GM21367 (cell line): Measurements from ENCODE around the gene AMELX.

Source experiments
- ATAC-seq: cut with Tn5 transposase; IDR thresholded peaks from one replicate; pipeline ENCODE4 v1.9.1; 2021; ENCODE audit not compliant: unreplicated experiment

AMELX gene

GRCh38 chrX:11293113-11293512 is at the start of gene AMELX:
Gene AMELX, plus strand, starts transcription at chrX:11293413. Its CDS starts 1,376 bp downstream, at chrX:11294789.
- no peak for ATAC-seq

- no peak for ATAC-seq
Measured at GRCh38 chrX:11244636-11245035, 48.6 kb upstream of the AMELX start.

- no peak for ATAC-seq
Measured at GRCh38 chrX:11254417-11255109, 38.6 kb upstream of the AMELX start.

- no peak for ATAC-seq
Measured at GRCh38 chrX:11257290-11257689, 35.9 kb upstream of the AMELX start.

- ATAC-seq = no peak
Measured at GRCh38 chrX:11257711-11258110, 35.5 kb upstream of the AMELX start.

- no peak for ATAC-seq
Measured at GRCh38 chrX:11259437-11259836, 33.8 kb upstream of the AMELX start.

DNA sequence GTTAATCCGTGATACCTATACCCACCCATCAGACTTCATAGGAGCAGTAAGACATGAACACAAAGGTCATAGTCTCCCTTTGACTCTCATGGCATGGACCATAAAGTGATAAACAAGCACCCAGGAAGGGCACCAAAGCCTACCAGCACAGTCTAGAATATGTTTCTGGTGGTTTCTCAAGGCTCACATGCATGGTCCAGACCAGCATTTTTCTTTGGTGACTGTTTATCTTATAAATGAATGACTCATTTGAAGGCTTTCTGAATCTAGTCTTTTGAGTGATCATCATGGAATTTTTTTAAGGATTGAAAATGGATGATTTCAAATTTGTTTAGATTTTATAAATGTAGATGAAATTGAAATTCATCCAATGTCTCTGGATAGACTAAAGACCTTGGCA is 32.0 kb upstream of the AMELX start:
- no peak for ATAC-seq

DNA sequence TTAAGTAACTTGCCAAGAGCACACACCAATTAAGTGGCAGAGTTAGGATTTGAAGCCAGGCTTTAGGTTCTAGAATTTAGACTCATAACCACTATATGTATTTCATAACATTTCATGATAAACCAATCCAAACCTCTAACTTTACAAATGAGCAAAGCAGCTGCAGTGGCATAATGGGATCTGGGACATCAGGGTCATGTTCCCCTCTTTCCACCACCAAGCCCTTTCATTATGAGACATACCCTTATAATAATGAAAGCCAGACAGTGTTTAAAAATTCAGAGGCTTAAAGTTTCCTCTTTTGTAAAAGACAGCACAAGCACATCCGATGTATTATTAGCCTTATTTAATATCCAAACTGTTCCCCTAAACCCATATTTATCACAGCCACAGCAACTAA is 28.3 kb upstream of the AMELX start:
- ATAC-seq = no peak

GRCh38 chrX:11265352-11265751 is 27.9 kb upstream of the AMELX start:
- no peak for ATAC-seq

DNA sequence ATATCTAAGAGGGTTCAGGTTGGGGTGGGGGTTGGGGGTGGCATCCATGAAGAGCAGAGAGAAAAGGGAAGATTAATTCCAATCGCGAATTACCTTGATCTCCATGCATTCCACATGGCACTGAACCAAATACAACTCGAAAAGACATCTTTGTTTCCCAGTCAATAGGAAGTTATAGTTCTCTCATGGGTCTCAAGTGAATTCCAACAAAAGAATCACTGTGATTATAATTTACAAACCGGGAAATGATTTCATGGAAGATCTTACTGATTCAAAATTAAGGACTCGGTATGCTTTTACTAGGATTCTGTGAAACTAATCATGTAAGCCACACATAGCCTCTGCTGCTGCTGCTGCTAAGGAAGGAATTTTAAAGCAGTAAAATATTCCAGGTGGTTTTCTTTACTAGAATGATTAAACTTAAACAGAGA is 26.6 kb upstream of the AMELX start:
- ATAC-seq = no peak

- ATAC-seq = no peak
Measured at GRCh38 chrX:11267425-11267824, 25.8 kb upstream of the AMELX start.

DNA sequence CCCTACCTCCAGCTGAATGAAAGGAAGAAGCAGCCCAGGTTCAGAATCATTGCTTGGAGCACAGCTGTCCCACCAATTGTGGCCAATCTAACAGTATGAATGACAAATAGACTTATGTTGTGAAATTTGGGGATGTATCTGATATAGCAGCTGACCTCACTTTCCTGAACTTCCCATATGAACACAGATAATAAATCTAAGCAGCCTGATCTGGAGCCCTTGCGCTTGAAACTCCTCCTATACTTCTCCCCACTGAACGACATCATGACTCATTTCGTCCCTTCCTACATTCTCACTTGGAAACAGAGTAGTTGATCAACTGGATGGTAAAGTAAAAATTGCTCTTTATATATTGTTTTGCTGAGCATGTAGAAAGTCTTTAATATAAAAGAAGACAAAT is 24.2 kb upstream of the AMELX start:
- no peak for ATAC-seq

GRCh38 chrX:11269996-11270395 is 23.2 kb upstream of the AMELX start:
- ATAC-seq = no peak

DNA sequence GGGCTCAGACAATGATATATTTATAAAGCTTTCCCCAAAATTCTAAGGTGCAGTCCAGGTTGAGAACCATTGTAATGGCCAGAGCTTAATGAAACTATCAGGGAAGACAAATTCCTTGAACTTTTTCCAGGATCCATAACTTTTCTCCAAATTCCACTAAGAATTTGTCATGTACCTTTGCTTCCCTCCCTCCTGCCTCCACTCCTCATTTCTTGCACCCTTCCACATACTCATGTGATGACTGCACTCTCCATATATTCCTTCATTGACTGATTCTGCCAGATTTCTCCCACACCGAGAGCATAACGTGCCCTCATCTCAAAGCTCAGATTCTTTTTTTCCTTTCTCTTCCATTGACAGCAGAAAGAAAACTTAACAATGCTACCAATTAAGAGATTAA is 20.9 kb upstream of the AMELX start:
- ATAC-seq = no peak

GRCh38 chrX:11272863-11273262 is 20.4 kb upstream of the AMELX start:
- no peak for ATAC-seq

DNA sequence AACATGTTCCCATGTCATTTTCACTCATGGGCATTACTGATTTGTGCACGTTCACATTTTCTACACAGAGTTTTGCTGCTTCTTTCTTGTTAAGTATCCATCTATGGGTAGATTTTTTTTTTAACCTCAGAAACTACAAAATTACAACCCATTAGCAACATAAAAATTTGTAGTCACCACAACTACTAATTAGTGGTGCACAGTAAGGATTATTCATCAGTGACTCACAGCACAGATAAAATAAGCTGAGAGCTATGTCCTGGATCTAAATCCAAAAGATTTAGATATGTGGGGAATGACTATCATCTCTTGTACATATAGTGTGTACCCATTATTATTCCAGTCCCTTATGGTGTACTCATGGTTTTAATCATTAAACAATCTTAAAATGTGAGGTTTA is 19.7 kb upstream of the AMELX start:
- ATAC-seq = no peak

GRCh38 chrX:11282043-11282442 is 11.2 kb upstream of the AMELX start:
- no peak for ATAC-seq

GRCh38 chrX:11285651-11286050 is 7.6 kb upstream of the AMELX start:
- no peak for ATAC-seq

DNA sequence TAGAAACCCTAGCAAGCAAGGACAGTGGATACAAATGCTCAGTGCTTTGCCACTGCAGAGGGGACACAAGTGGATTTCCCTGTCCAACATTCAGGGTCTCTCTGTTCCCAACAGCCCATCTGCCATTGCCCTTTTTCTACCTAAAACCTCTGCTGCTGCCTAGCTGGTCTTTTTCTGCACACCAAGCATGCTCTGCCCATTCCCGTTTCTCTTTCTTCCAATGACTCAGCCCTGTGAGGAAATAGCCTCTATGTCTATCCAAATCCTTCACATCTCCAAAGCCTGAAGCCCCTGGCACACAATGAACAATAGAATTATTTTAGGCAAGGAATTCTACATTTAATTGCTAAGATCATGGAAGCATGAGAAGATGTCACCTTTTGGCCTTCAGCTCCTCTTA is 5.7 kb upstream of the AMELX start:
- ATAC-seq = no peak

DNA sequence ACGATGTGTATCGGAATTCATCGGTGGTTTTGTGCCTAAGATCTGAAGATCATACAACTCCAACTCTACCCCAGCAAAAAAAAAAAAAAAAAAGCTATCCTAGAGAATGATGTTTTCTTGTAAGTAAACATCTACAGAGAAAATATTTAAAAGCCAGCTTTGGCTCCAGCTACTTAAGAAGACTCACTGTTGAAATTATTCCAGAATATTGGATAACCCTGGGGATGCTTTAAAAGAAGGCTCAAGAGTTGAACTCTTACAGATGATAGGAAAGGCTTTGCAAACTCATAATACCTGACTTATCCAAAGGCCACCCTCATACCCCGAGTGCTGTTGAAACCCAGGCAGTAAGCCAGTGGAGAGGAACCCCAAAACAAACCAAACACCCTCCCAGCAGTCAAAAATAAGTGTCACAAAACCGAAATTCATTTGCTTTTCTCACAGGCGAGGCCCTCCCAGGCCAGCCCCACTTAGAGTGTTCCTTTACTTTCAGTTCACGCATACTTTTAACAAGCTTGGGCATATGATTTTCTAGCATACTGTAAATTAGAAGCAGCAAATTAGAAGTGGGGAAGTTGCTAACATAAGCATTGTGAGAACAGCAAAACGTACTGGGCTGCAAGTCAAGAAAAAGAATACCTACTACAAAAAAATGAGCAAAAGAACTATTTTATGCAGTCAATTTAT is 2.7 kb upstream of the AMELX start:
- ATAC-seq = no peak

- ATAC-seq = no peak
Measured at GRCh38 chrX:11296051-11296450, 2.8 kb downstream of the AMELX start.

DNA sequence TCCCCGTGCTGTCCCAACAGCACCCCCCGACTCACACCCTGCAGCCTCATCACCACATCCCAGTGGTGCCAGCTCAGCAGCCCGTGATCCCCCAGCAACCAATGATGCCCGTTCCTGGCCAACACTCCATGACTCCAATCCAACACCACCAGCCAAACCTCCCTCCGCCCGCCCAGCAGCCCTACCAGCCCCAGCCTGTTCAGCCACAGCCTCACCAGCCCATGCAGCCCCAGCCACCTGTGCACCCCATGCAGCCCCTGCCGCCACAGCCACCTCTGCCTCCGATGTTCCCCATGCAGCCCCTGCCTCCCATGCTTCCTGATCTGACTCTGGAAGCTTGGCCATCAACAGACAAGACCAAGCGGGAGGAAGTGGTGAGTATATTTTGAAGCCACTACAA is 5.4 kb downstream of the AMELX start:
- ATAC-seq = no peak

DNA sequence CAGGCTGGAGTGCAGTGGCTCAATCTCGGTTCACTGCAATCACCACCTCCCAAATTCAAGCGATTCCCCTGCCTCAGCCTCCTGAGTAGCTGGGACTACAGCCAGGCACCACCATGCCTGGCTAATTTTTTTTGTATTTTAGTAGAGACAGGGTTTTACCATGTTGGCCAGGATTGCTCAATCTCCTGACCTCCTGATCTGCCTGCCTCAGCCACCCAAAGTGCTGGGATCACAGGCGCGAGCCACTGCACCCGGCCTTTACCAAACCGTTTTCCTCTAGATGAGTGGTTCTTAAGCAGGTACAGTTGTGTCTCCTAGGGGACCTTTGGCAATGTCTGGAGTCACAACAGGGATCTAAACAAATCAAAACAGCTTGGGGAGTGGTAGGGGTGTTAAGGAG is 11.6 kb downstream of the AMELX start:
- ATAC-seq = no peak
